ENCODE data around the gene ADORA1. TPM values are rescaled to one million over a fixed set of nuclear protein-coding genes. Genes with fewer than 3 reads are reported as not detected.
A peak's percentile ranks its signal among the peaks of the same experiment; 100 is the strongest.

The ADORA1 gene
- total and polyA plus RNA-seq, 8 donors = 8.1 to 19.7 (median 15.5) TPM

GRCh38 chr1:203168256-203168786 is 40.8 kb downstream of the ADORA1 start:
- FAIRE-seq (no peak), ATAC-seq (no peak), DNase-seq (peak in 1 of 6 donors; percentile 29)
- TF ChIP-seq CTCF (IDR thresholded peaks at IDR 0.05) = no peak
- H3K4me1 ChIP-seq = no peaks in the 10 kb centered on the region
- H3K9me3 ChIP-seq = no peaks in the 10 kb centered on the region
- no peak overlapping the region for H3K4me3 ChIP-seq
- WGBS, 2 donors = 87 to 91% methylated on average over 12 of the region's 12 CpGs
- H3K27ac ChIP-seq = no peak overlapping the region
- intact Hi-C loops (cut with DNase I) = no loop called here
- no peaks in the 10 kb centered on the region for H3K27me3 ChIP-seq
- H3K36me3 ChIP-seq = no peaks in the 10 kb centered on the region

- Histone ChIP-seq H3K27me3 (no peaks in the 10 kb centered on the region), H3K9me3 (no peaks in the 10 kb centered on the region), H3K36me3 (no peaks in the 10 kb centered on the region), H3K4me1 (no peaks in the 10 kb centered on the region), H3K27ac (no peak overlapping the region), H3K4me3 (no peak overlapping the region)
- no peak for ATAC-seq
- FAIRE-seq = no peak
- 79 to 88% methylated on average over 9 of the region's 9 CpGs for WGBS, 2 donors
- DNase-seq = peak in 1 of 6 donors; percentile 44
- no peak for TF ChIP-seq CTCF (IDR thresholded peaks at IDR 0.05)
- intact Hi-C loops (cut with DNase I) = no loop called here
Measured at GRCh38 chr1:203168991-203169390, 41.5 kb downstream of the ADORA1 start.

- intact Hi-C loops (cut with DNase I) = loop anchor here in 2 of 3 donors (5.0 kb wide), 1 partner anchor 48 kb away; no protein-coding TSS in a partner anchor
- Histone ChIP-seq H3K27me3 (no peaks in the 10 kb centered on the region), H3K36me3 (no peaks in the 10 kb centered on the region), H3K9me3 (no peaks in the 10 kb centered on the region), H3K27ac (no peak overlapping the region), H3K4me3 (no peak overlapping the region), H3K4me1 (no peaks in the 10 kb centered on the region)
- no peak for TF ChIP-seq CTCF (IDR thresholded peaks at IDR 0.05)
- 75 to 81% methylated on average over 21 of the region's 21 CpGs for WGBS, 2 donors
- ATAC-seq (no peak), DNase-seq (peak in 1 of 6 donors; percentile 40), FAIRE-seq (no peak)
Measured at GRCh38 chr1:203169770-203170520, 42.4 kb downstream of the ADORA1 start.

- intact Hi-C loops (cut with DNase I) = loop anchor here in 2 of 3 donors (5.0 kb wide), 1 partner anchor 48 kb away; no protein-coding TSS in a partner anchor
- FAIRE-seq = no peak
Measured at GRCh38 chr1:203170625-203171330, 43.3 kb downstream of the ADORA1 start.

More at GRCh38 chr1:203170625-203171330, 43.3 kb downstream of the ADORA1 start:
- H3K9me3 ChIP-seq = no peaks in the 10 kb centered on the region
- no peaks in the 10 kb centered on the region for H3K4me1 ChIP-seq
- H3K27me3 ChIP-seq = no peaks in the 10 kb centered on the region
- no peak overlapping the region for H3K4me3 ChIP-seq
- DNase-seq (peak in 1 of 6 donors; percentile 33), ATAC-seq (no peak)
- WGBS, 2 donors = 59 to 62% methylated on average over 8 of the region's 8 CpGs
- no peak for TF ChIP-seq CTCF (IDR thresholded peaks at IDR 0.05)
- H3K27ac ChIP-seq = no peak overlapping the region
- H3K36me3 ChIP-seq = no peaks in the 10 kb centered on the region

All from pancreas (tissue), 10 donors.